Osteocyte (in vitro differentiated cells): ENCODE results near the gene ZNF423. TPM values are rescaled to one million over a fixed set of nuclear protein-coding genes. Genes with fewer than 3 reads are reported as not detected.

Experiments used
- DNase-seq: peaks from one replicate; pipeline ENCODE4 v3.0.0; 2021; ENCODE audit warnings: mixed read lengths; ENCODE audit not compliant: unreplicated experiment; ENCODE audit errors: extremely low spot score
- H3K27ac Mint-ChIP-seq: one replicate; pipeline ENCODE4 v1.8.0; 2021; ENCODE audit warnings: mild to moderate bottlenecking, mixed read lengths; ENCODE audit not compliant: unreplicated experiment
- H3K27me3 Mint-ChIP-seq: one replicate; pipeline ENCODE4 v1.8.0; 2021; ENCODE audit warnings: mixed read lengths; ENCODE audit not compliant: unreplicated experiment
- H3K36me3 Mint-ChIP-seq: one replicate; pipeline ENCODE4 v1.8.0; 2021; ENCODE audit warnings: mixed read lengths; ENCODE audit not compliant: unreplicated experiment
- H3K4me1 Mint-ChIP-seq: one replicate; pipeline ENCODE4 v1.8.0; 2021; ENCODE audit warnings: mixed read lengths; ENCODE audit not compliant: unreplicated experiment
- H3K4me3 Mint-ChIP-seq: one replicate; pipeline ENCODE4 v1.8.0; 2021; ENCODE audit warnings: mild to moderate bottlenecking, moderate library complexity, mixed read lengths; ENCODE audit not compliant: unreplicated experiment
- H3K9me3 Mint-ChIP-seq: one replicate; pipeline ENCODE4 v1.8.0; 2021; ENCODE audit warnings: mixed read lengths; ENCODE audit not compliant: unreplicated experiment
- total RNA-seq: library from RNA; stranded (reverse); gene quantifications from 2 replicates; pipeline ENCODE4 v1.2.1, GENCODE V29; 2021
- TF ChIP-seq, protein P1 (sequence below): fragments of 200-600 bp; sonication (generic); IDR thresholded peaks from 2 replicates; pipeline ENCODE4 v1.5.0; 2021; ENCODE audit warnings: antibody characterized with exemption, mild to moderate bottlenecking, moderate library complexity

The ZNF423 gene
- total RNA-seq, 1 donor from 2014 or later, result 25.1 TPM

DNA sequence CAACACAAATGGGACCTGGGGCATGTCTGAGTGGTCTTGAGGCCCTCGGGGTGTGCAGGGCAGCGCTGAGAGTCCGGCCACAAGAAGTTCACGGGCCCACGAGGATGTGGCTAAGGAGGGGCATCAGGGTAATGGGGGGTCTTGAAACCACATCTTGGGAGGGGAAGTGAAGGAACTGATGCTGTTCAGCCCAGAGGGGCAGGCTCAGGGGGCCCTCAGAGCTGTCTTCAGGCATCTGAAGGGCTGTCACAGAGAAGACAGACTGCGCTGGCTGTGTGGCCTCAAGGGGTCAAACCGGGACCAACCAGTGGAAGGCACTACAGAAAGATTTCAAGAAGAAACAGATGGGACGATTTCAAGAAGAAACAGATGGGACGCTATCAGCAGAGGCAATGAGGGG, 45.1 kb downstream of the ZNF423 start:
- no peak for DNase-seq
- Mint-ChIP-seq H3K27ac (peak overlapping the region; percentile 69), H3K9me3 (no peaks in the 10 kb centered on the region), H3K27me3 (no peaks in the 10 kb centered on the region), H3K4me1 (peaks cover 72% of the 10 kb centered on the region), H3K4me3 (no peak overlapping the region), H3K36me3 (no peaks in the 10 kb centered on the region)
- TF ChIP-seq, protein P1, sequence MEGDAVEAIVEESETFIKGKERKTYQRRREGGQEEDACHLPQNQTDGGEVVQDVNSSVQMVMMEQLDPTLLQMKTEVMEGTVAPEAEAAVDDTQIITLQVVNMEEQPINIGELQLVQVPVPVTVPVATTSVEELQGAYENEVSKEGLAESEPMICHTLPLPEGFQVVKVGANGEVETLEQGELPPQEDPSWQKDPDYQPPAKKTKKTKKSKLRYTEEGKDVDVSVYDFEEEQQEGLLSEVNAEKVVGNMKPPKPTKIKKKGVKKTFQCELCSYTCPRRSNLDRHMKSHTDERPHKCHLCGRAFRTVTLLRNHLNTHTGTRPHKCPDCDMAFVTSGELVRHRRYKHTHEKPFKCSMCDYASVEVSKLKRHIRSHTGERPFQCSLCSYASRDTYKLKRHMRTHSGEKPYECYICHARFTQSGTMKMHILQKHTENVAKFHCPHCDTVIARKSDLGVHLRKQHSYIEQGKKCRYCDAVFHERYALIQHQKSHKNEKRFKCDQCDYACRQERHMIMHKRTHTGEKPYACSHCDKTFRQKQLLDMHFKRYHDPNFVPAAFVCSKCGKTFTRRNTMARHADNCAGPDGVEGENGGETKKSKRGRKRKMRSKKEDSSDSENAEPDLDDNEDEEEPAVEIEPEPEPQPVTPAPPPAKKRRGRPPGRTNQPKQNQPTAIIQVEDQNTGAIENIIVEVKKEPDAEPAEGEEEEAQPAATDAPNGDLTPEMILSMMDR, result no peak

DNA sequence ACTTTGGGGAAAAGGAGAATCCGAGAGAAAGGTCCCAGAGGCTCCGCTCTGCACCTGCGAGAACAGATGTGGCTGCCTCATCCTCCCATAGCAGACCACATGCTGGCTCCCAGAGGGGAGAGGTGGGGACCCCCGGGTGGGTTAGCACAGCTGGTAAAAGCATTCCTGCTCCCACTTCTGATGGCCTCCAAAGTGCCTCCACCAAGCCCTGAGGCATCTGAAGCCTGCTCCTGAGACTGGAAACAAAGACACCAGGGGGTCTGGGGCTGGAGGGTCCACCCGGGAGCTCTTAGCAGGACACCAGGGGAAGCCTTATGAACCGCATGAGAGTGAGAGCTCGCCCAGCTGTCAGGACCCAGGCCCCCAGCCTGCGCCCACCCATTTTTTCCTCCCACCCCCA, 46.4 kb downstream of the ZNF423 start:
- H3K4me3 Mint-ChIP-seq, result no peak overlapping the region
- TF ChIP-seq, protein P1, result no peak
- no peak overlapping the region for H3K27ac Mint-ChIP-seq
- H3K4me1 Mint-ChIP-seq, result peaks cover 72% of the 10 kb centered on the region
- no peaks in the 10 kb centered on the region for H3K27me3 Mint-ChIP-seq
- DNase-seq, result no peak
- H3K36me3 Mint-ChIP-seq, result no peaks in the 10 kb centered on the region
- no peaks in the 10 kb centered on the region for H3K9me3 Mint-ChIP-seq

DNA sequence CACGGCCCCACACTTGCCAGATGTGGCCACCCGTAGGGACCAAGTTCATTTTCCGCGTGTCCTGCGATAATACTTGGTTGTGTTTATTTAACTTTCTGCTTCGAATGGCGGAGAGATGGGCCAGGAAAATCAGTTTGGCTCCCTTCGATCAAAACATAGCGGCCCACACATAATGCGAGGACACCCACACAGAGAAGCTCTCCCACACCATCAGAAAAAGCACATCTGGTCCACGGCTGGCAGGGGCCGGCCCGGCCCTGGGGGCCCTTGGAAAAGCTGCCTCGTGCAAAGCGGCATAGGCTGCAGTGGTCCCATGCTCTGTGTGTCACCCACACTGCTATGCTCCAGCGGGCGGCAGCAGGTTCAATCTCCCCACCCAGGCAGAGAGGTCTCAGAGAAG, 46.9 kb downstream of the ZNF423 start:
- TF ChIP-seq, protein P1, result no peak
- Mint-ChIP-seq H3K4me3 (no peak overlapping the region), H3K4me1 (peaks cover 72% of the 10 kb centered on the region), H3K36me3 (no peaks in the 10 kb centered on the region), H3K27ac (no peak overlapping the region), H3K9me3 (no peaks in the 10 kb centered on the region), H3K27me3 (no peaks in the 10 kb centered on the region)
- no peak for DNase-seq

DNA sequence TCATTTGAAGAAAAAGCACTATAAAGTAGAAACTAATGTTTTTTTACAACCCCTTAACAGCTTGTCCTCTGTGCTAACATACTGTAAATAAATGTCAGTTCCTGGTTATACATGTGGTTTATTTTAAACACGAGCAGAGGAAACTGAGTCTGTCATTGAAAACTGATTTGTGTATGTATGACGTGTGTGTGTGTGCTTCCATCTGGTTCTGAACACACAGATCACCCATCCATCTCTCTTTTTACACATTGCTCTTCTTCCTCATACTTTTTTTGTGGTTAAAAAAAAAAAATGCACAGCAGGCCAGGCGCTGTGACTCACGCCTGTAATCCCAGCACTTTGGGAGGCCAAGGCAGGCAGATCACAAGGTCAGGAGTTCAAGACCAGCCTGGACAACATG, 49.5 kb downstream of the ZNF423 start:
- H3K27ac Mint-ChIP-seq, result peak overlapping the region; percentile 44
- peaks cover 54% of the 10 kb centered on the region for H3K4me1 Mint-ChIP-seq
- no peaks in the 10 kb centered on the region for H3K9me3 Mint-ChIP-seq
- no peak overlapping the region for H3K4me3 Mint-ChIP-seq
- H3K27me3 Mint-ChIP-seq, result peaks cover 3% of the 10 kb centered on the region
- H3K36me3 Mint-ChIP-seq, result no peaks in the 10 kb centered on the region
- TF ChIP-seq, protein P1, result no peak
- no peak for DNase-seq

DNA sequence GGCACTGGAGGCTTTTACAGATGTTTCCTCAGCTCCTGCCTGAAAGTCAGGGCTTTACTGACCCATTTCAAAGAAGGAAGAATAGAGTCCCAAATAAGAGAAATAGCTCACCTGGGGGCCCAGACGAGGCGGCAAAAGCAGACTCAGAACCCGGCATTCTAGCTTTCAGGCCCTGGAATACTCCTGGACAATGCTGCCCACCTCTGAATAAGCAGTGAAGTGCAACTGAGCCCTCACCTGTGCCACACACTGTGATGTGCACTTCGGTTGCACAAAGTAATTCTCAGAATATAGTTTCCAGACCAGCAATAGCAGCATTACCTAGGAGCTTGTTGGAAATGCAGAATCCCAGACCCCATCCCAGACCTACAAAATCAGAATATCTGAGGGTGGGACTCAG, 54.6 kb downstream of the ZNF423 start:
- Mint-ChIP-seq H3K9me3 (no peaks in the 10 kb centered on the region), H3K4me3 (no peak overlapping the region), H3K36me3 (no peaks in the 10 kb centered on the region), H3K27ac (no peak overlapping the region), H3K27me3 (peaks cover 6% of the 10 kb centered on the region), H3K4me1 (peaks cover 16% of the 10 kb centered on the region)
- DNase-seq, result no peak
- TF ChIP-seq, protein P1, result no peak
